PC-9 (cell line): ENCODE results near the gene RNH1.

Experiments
- CTCF ChIP-seq: fragments of 200-600 bp; sonication (generic); conservative IDR thresholded peaks from 2 replicates; pipeline ENCODE4 v1.6.1; 2017; ENCODE audit warnings: mixed run types, antibody characterized with exemption, mild to moderate bottlenecking, moderate library complexity
- EZH2 ChIP-seq: fragments of 200-600 bp; sonication (generic); IDR thresholded peaks from 2 replicates; pipeline ENCODE4 v1.8.0; 2017; ENCODE audit warnings: antibody characterized with exemption, low read depth

GRCh38 chr11:499201-500076, 7.6 kb downstream of the RNH1 start:
- no peak for TF ChIP-seq CTCF
- no peak for TF ChIP-seq EZH2
